Stimulated activated naive CD8-positive, alpha-beta T cell treated with anti-CD3 and anti-CD28 coated beads, Interleukin-15, Interleukin-2, amounts not matched to agents 100 ng/mL and 50 ng/mL, for 24 hours (primary cell): Measurements from ENCODE around the gene IFI16.

Source experiments
- H3K27ac Mint-ChIP-seq: one replicate; pipeline ENCODE4 v1.8.0; 2021; ENCODE audit warnings: mild to moderate bottlenecking, mixed read lengths
- H3K27me3 Mint-ChIP-seq: one replicate; pipeline ENCODE4 v1.8.0; 2021; ENCODE audit warnings: mixed read lengths
- H3K36me3 Mint-ChIP-seq: one replicate; pipeline ENCODE4 v1.8.0; 2021; ENCODE audit warnings: low read depth, mixed read lengths
- H3K4me1 Mint-ChIP-seq: one replicate; pipeline ENCODE4 v1.8.0; 2021; ENCODE audit warnings: low read depth, mixed read lengths
- H3K4me3 Mint-ChIP-seq: one replicate; pipeline ENCODE4 v1.8.0; 2021; ENCODE audit warnings: mild to moderate bottlenecking, mixed read lengths
- H3K9me3 Mint-ChIP-seq: one replicate; pipeline ENCODE4 v1.8.0; 2021; ENCODE audit warnings: mixed read lengths

The IFI16 gene

DNA sequence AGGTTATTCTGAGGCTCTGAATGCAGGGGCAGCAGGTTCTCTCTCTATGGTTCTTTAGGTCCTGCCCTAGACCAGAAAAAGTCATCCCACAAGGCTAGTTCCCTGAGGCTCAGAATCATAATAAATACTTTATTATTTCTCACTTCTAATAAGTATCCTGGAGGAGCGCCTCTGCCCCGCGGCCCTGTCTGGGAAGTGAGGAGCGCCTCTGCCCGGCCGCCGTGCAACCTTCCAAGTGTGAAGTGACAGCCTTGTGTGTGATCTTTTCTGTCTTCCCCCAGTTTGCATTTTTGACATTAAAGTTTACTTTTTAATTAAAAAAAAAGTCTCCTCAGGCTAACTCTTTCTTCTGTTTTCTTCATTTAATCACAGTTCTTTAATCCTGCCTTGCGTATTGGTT is 55.4 kb downstream of the IFI16 start:
- no peaks in the 10 kb centered on the region for H3K9me3 Mint-ChIP-seq
- no peaks in the 10 kb centered on the region for H3K36me3 Mint-ChIP-seq
- H3K4me3 Mint-ChIP-seq: no peak overlapping the region
- peaks cover 38% of the 10 kb centered on the region for H3K4me1 Mint-ChIP-seq
- H3K27ac Mint-ChIP-seq: no peak overlapping the region
- H3K27me3 Mint-ChIP-seq: no peaks in the 10 kb centered on the region

- Mint-ChIP-seq H3K27ac (no peak overlapping the region), H3K9me3 (no peaks in the 10 kb centered on the region), H3K4me1 (peaks cover 44% of the 10 kb centered on the region), H3K36me3 (no peaks in the 10 kb centered on the region), H3K4me3 (no peak overlapping the region), H3K27me3 (no peaks in the 10 kb centered on the region)
These were observed 56.4 kb downstream of the IFI16 start for GRCh38 chr1:159066108-159066507.

DNA sequence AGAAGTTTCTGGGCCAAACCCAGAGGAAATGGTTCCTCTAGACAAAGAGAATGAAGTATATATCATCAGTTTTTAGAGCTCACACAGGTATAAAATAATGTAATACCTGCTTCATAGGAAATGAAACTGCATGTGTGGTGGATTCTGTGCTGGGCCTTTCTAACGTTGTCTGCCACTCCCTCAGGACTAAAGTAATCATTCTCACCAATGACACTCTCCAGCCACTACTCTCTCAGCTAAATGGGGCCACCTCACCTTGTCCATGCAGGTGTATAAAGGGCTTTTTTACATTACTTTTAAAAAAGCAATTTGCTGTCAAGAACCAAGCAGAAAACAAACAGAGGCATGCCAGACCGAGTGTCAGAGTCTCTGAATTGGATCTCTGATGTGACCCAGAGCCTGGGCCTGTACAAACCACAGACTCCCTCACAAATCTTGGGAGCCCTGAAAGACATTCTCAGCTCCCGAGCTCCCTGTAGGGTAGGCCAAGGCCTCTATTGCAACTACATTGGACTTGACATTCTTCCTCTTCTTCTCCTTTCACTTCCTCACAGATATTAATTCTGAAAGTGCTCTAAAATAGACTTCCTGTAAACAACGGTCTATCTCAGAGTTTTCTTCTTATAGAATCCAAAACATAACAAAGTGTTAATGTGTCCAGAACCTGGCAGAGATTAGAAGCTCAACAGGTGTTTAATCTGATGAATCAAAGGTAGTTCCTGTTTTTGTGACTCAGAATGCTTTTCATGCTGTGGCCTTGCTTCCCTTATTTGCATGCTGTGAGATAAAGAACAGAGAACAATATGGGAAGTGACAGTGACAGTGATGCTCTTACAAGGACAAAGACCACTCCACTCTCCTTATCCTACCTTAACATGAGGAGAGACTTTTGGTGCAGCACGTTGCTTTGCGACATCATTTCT is 58.3 kb downstream of the IFI16 start:
- Mint-ChIP-seq H3K4me3 (peak overlapping the region; percentile 31), H3K9me3 (no peaks in the 10 kb centered on the region), H3K27me3 (no peaks in the 10 kb centered on the region), H3K27ac (peak overlapping the region; percentile 85), H3K36me3 (peaks cover 6% of the 10 kb centered on the region), H3K4me1 (peaks cover 54% of the 10 kb centered on the region)

GRCh38 chr1:159068886-159069285 is 59.2 kb downstream of the IFI16 start:
- Mint-ChIP-seq H3K4me1 (peaks cover 54% of the 10 kb centered on the region), H3K27ac (no peak overlapping the region), H3K36me3 (peaks cover 6% of the 10 kb centered on the region), H3K9me3 (no peaks in the 10 kb centered on the region), H3K4me3 (no peak overlapping the region), H3K27me3 (no peaks in the 10 kb centered on the region)

- Mint-ChIP-seq H3K9me3 (no peaks in the 10 kb centered on the region), H3K36me3 (peaks cover 6% of the 10 kb centered on the region), H3K27me3 (no peaks in the 10 kb centered on the region), H3K27ac (no peak overlapping the region), H3K4me1 (peaks cover 57% of the 10 kb centered on the region), H3K4me3 (no peak overlapping the region)
These were observed 62.4 kb downstream of the IFI16 start for GRCh38 chr1:159071970-159072582.

GRCh38 chr1:159076438-159077119 is 66.9 kb downstream of the IFI16 start, which contains the start of gene AIM2:
AIM2 (minus strand) TSS chr1:159076766; CDS start chr1:159073499, 3,267 bp downstream.
- peak within 1 kb of the TSS; percentile 78 for H3K4me3 Mint-ChIP-seq

DNA sequence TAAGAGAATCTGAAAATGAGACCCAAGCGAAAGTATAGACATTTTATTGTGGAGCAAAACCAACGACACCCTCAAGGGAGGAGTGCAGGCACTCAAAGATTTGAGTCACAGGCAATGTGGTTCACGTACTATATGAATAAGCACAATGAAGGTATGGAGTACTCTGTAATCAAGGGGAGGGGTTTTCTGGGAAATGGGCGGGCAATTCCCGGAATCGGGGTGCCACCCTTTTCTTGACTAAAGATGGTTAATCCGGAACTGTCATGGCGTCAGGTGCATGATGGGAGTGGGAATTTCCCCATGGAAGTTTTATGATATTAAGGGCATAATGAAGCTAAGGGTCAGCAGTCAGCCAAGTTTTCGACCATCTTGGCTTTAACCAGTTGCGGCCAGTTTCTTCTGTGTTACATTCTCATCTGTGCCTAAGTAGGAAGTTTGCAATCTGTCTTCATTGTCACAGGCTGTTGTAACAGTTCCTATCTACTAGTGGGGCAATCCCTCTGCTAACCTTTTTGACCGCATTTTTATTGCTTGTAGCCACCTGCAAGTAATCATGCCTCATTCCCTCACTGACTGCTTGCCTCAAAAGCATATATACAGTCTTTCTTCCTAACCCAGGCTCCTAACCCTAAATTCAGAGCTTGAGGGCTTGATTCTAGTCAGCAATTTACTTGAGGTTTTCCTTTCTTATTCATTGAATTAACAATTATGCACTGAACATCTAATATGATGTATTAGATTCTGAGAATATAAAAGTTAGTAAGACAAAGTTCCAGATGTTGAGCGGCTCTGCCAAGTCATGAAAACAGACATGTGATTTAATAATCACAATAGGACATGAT is 67.6 kb downstream of the IFI16 start:
- Mint-ChIP-seq H3K36me3 (peaks cover 4% of the 10 kb centered on the region), H3K4me1 (peaks cover 26% of the 10 kb centered on the region), H3K27ac (peak overlapping the region; percentile 96), H3K27me3 (no peaks in the 10 kb centered on the region), H3K9me3 (no peaks in the 10 kb centered on the region), H3K4me3 (peak overlapping the region; percentile 78)

More at GRCh38 chr1:159076438-159077119, 66.9 kb downstream of the IFI16 start, which contains the start of gene AIM2:
- H3K9me3 Mint-ChIP-seq: no peaks in the 10 kb centered on the region
- H3K27me3 Mint-ChIP-seq: no peaks in the 10 kb centered on the region
- H3K4me1 Mint-ChIP-seq: peaks cover 32% of the 10 kb centered on the region
- peak within 1 kb of the TSS; percentile 96 for H3K27ac Mint-ChIP-seq
- H3K36me3 Mint-ChIP-seq: peaks cover 6% of the 10 kb centered on the region

DNA sequence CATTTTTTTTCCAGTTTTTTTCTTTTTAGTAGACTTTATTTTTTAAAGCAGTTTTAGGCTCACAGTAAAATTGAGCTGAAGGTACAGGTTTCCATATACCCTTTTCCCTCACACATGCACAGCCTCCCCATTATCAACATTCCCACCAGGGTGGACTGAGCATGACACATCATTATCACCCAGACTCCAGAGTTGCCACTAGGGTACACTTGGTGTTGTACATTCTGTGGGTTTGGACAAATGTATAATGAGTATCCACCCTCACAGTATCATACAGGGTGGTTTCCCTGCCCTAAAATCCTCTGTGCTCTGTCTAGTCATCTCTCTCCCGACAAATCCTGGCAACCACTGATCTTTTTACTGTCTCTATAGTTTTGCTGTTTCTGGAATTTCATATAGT is 69.8 kb downstream of the IFI16 start:
- no peaks in the 10 kb centered on the region for H3K36me3 Mint-ChIP-seq
- no peaks in the 10 kb centered on the region for H3K9me3 Mint-ChIP-seq
- H3K27ac Mint-ChIP-seq: no peak overlapping the region
- H3K4me3 Mint-ChIP-seq: no peak overlapping the region
- peaks cover 25% of the 10 kb centered on the region for H3K4me1 Mint-ChIP-seq
- no peaks in the 10 kb centered on the region for H3K27me3 Mint-ChIP-seq

- Mint-ChIP-seq H3K27ac (no peak overlapping the region), H3K4me3 (no peak overlapping the region), H3K36me3 (no peaks in the 10 kb centered on the region), H3K4me1 (peaks cover 18% of the 10 kb centered on the region), H3K27me3 (no peaks in the 10 kb centered on the region), H3K9me3 (no peaks in the 10 kb centered on the region)
These were observed 71.9 kb downstream of the IFI16 start for GRCh38 chr1:159081626-159082025.

DNA sequence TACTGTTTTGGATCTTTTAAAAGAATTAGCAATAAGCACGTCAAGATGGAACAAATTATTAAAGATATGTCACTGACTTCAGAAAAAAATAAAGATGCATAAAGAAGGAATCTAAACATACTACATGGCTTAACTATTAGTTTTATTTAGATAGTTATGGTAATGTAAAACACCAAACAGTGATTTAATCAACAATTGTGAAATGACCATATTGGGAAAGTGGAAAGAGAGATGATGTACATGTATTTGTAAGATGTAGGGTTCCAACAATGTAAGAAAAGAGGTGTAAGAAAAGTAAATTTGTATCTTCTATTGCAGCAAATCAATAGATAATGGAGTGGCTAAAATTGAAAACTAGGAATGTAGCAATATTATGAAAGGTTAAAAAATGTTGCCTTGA is 73.3 kb downstream of the IFI16 start:
- Mint-ChIP-seq H3K9me3 (no peaks in the 10 kb centered on the region), H3K4me1 (peaks cover 14% of the 10 kb centered on the region), H3K27me3 (no peaks in the 10 kb centered on the region), H3K4me3 (no peak overlapping the region), H3K27ac (no peak overlapping the region), H3K36me3 (no peaks in the 10 kb centered on the region)

- peaks cover 21% of the 10 kb centered on the region for H3K4me1 Mint-ChIP-seq
- H3K27ac Mint-ChIP-seq: no peak overlapping the region
- H3K4me3 Mint-ChIP-seq: no peak overlapping the region
- H3K9me3 Mint-ChIP-seq: no peaks in the 10 kb centered on the region
- no peaks in the 10 kb centered on the region for H3K36me3 Mint-ChIP-seq
- H3K27me3 Mint-ChIP-seq: no peaks in the 10 kb centered on the region
These were observed 74.4 kb downstream of the IFI16 start for GRCh38 chr1:159084152-159084551.

- no peaks in the 10 kb centered on the region for H3K27me3 Mint-ChIP-seq
- no peaks in the 10 kb centered on the region for H3K9me3 Mint-ChIP-seq
- H3K36me3 Mint-ChIP-seq: no peaks in the 10 kb centered on the region
- H3K27ac Mint-ChIP-seq: no peak overlapping the region
- peaks cover 28% of the 10 kb centered on the region for H3K4me1 Mint-ChIP-seq
- H3K4me3 Mint-ChIP-seq: no peak overlapping the region
These were observed 75.2 kb downstream of the IFI16 start for GRCh38 chr1:159084867-159085266.

DNA sequence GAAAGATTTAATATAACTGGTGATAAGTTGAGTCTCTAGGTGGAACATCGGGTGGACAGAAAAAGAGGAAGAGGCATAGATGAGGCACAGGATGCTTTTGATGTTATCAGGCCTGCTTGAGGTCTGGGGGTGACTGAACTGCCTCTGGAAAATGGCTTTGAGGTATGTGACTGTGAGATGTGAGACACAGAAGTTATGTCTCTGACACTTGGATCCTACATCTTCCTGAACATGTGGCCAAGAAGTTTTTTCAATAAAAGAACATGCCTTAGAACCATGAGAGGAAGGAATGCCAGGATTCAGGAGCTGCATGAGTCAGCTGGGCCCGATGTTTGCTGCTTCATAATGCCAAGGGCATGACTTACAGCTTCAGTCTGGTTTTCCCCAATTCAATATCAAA is 78.3 kb downstream of the IFI16 start:
- H3K27ac Mint-ChIP-seq: peak overlapping the region; percentile 76
- no peak overlapping the region for H3K4me3 Mint-ChIP-seq
- peaks cover 56% of the 10 kb centered on the region for H3K4me1 Mint-ChIP-seq
- no peaks in the 10 kb centered on the region for H3K9me3 Mint-ChIP-seq
- no peaks in the 10 kb centered on the region for H3K27me3 Mint-ChIP-seq
- no peaks in the 10 kb centered on the region for H3K36me3 Mint-ChIP-seq

DNA sequence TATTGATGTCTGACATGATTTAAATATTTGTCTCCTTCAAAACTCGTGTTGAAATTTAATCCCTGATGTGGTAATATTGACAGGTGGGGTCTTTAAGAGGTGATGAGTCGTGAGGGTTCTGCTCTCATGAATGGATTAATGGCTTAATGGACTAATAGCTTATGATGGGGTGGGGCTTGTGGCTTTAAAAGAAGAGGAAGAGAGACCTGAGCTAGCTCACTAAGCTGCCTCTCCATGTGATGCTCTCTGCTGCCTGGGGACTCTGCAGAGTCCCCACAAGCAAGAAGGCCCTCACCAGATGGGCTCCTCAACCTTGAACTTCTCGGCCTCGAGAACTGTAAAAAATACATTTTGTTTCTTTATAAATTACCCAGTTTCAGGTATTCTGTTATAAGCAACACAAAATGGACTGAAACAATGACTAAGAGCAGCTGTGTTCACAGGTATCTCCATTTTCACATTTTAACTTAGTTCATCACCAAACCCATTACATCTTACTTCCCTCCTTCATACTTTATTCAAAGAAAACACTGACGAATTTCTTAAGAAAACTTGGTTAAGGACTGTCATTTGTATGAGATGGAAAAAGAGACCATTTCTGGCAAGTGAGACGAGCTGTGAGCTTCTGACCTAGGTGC is 79.0 kb downstream of the IFI16 start:
- no peak overlapping the region for H3K4me3 Mint-ChIP-seq
- no peaks in the 10 kb centered on the region for H3K36me3 Mint-ChIP-seq
- peak overlapping the region; percentile 85 for H3K27ac Mint-ChIP-seq
- H3K4me1 Mint-ChIP-seq: peaks cover 56% of the 10 kb centered on the region
- H3K27me3 Mint-ChIP-seq: no peaks in the 10 kb centered on the region
- no peaks in the 10 kb centered on the region for H3K9me3 Mint-ChIP-seq
